Lower leg skin (tissue), 4 donors: Measurements from ENCODE around the gene ERGIC1. TPM values are rescaled to one million over a fixed set of nuclear protein-coding genes. Genes with fewer than 3 reads are reported as not detected.

Source experiments
- DNase-seq, 2 donors: peaks; one replicate each; pipeline ENCODE4 v3.0.0-alpha.2; 2019; ENCODE audit warnings: low spot score in 2 of 2
- H3K4me3 ChIP-seq: fragments of 200-600 bp; sonication (generic); 2 replicates; pipeline ENCODE4 v1.5.1; 2017; ENCODE audit warnings: mild to moderate bottlenecking, low read depth; ENCODE audit not compliant: poor library complexity, severe bottlenecking
- POLR2A ChIP-seq, 2 donors: fragments of 450-650 bp; IDR thresholded peaks; one replicate each; pipeline ENCODE4 v1.6.1; 2016 to 2017; ENCODE audit warnings: antibody characterized with exemption in 2 of 2, mild to moderate bottlenecking in 1 of 2, moderate library complexity in 1 of 2
- WGBS, 2 donors: methylation state at CpG; one replicate each; pipeline ENCODE4 v1.1.5; 2018; 5-methylcytosine and 5-hydroxymethylcytosine counted together
- intact Hi-C: fragments of 100-400 bp; cut with DNase I; formaldehyde crosslinking; loops from one replicate; pipeline ENCODE4 v1.15.0; 2023; ENCODE audit warnings: low total_unique reads
- total RNA-seq, 4 donors: library from RNA; depleted of rRNA; stranded (reverse); fragments of >200 nt; gene quantifications; one replicate each; pipeline ENCODE4 v1.1.0, GENCODE V29; 2016
- TF ChIP-seq, protein P1 (sequence below), 3 donors: fragments of 450-650 bp; IDR thresholded peaks; one replicate each; pipeline ENCODE4 v1.5.1; 2016; ENCODE audit warnings: antibody characterized with exemption in 3 of 3, mild to moderate bottlenecking in 3 of 3, moderate library complexity in 2 of 3

ERGIC1 gene
- total RNA-seq, 4 donors from 2014 or later, result 62.9 to 114 (median 82.6) TPM

GRCh38 chr5:172793577-172794488 is 40.2 kb upstream of the ERGIC1 start:
- peak in 1 of 2 donors; percentile 81 for DNase-seq
- 81 to 85% methylated on average over 17 of the region's 17 CpGs for WGBS, 2 donors
- no peak for TF ChIP-seq POLR2A (IDR thresholded peaks at IDR 0.05)
- TF ChIP-seq, protein P1, sequence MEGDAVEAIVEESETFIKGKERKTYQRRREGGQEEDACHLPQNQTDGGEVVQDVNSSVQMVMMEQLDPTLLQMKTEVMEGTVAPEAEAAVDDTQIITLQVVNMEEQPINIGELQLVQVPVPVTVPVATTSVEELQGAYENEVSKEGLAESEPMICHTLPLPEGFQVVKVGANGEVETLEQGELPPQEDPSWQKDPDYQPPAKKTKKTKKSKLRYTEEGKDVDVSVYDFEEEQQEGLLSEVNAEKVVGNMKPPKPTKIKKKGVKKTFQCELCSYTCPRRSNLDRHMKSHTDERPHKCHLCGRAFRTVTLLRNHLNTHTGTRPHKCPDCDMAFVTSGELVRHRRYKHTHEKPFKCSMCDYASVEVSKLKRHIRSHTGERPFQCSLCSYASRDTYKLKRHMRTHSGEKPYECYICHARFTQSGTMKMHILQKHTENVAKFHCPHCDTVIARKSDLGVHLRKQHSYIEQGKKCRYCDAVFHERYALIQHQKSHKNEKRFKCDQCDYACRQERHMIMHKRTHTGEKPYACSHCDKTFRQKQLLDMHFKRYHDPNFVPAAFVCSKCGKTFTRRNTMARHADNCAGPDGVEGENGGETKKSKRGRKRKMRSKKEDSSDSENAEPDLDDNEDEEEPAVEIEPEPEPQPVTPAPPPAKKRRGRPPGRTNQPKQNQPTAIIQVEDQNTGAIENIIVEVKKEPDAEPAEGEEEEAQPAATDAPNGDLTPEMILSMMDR (IDR thresholded peaks at IDR 0.05), result no peak
- intact Hi-C loops, result no loop called here
- no peak overlapping the region for H3K4me3 ChIP-seq

DNA sequence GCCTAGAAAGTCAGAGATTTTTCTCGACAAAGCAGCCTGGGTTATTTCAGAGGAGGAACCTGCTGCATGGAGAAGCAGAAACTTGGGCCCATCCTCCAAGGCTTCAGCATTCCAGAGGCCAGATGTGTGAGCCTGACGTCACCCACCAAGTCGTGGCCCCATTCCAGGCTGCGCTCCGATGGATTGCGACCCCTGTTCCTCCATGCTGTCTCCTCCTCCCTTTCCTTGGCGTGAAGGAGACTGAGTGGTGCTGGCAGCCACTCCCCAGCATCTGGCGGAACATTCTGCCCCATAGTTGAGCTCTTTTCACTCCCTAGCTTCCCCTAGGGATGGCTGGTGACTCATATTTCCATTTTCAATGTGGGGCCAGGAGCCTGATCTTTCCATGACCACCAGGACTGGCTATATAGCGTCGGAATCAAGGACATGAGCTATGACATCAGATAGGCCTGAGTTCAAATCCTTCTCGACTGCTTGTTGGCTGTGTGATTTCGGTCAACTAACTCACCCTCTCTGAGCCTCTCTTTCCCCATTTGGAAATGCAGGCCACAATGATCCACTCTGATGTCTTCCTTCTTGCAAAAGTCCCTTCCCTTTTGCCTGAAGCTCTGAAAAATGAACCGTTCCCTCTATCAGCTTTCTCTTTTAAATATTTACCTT is 38.6 kb upstream of the ERGIC1 start:
- peak; percentile 93 to 99 for DNase-seq
- H3K4me3 ChIP-seq, result no peak overlapping the region
- 46 to 58% methylated on average over 12 to 13 of the region's 13 CpGs for WGBS, 2 donors
- TF ChIP-seq, protein P1 (IDR thresholded peaks at IDR 0.05), result no peak
- TF ChIP-seq POLR2A (IDR thresholded peaks at IDR 0.05), result no peak
- intact Hi-C loops, result no loop called here

GRCh38 chr5:172796306-172796705 is 37.7 kb upstream of the ERGIC1 start:
- 95 to 96% methylated on average over 4 to 6 of the region's 6 CpGs for WGBS, 2 donors
- H3K4me3 ChIP-seq, result no peak overlapping the region
- TF ChIP-seq, protein P1 (IDR thresholded peaks at IDR 0.05), result no peak
- no peak for TF ChIP-seq POLR2A (IDR thresholded peaks at IDR 0.05)
- intact Hi-C loops, result no loop called here
- peak in 1 of 2 donors; percentile 78 for DNase-seq

GRCh38 chr5:172797771-172798191 is 36.3 kb upstream of the ERGIC1 start:
- TF ChIP-seq, protein P1 (IDR thresholded peaks at IDR 0.05), result no peak
- TF ChIP-seq POLR2A (IDR thresholded peaks at IDR 0.05), result no peak
- peak in 1 of 2 donors; percentile 75 for DNase-seq
- H3K4me3 ChIP-seq, result no peak overlapping the region
- 60 to 72% methylated on average over 5 of the region's 5 CpGs for WGBS, 2 donors
- intact Hi-C loops, result no loop called here

- peak; percentile 72 to 88 for DNase-seq
- WGBS, 2 donors, result 66 to 69% methylated on average over 14 of the region's 14 CpGs
- H3K4me3 ChIP-seq, result no peak overlapping the region
- intact Hi-C loops, result no loop called here
- TF ChIP-seq, protein P1 (IDR thresholded peaks at IDR 0.05), result no peak
These were observed 35.4 kb upstream of the ERGIC1 start for GRCh38 chr5:172798422-172799215.
